HepG2 (cell line): ENCODE results near the gene WNK4. TPM values are rescaled to one million over a fixed set of nuclear protein-coding genes. Genes with fewer than 3 reads are reported as not detected.
A peak's percentile ranks its signal among the peaks of the same experiment; 100 is the strongest.

ENCODE experiments used
- BRD4 ChIP-seq: sonication (generic); formaldehyde crosslinking; IDR thresholded peaks from 2 replicates; pipeline ENCODE4 v1.4.0; 2020; ENCODE audit warnings: missing genetic modification reagents
- EEA1 ChIP-seq: sonication (generic); formaldehyde crosslinking; IDR thresholded peaks from 2 replicates; pipeline ENCODE4 v1.5.1; 2020; ENCODE audit warnings: mild to moderate bottlenecking, missing genetic modification reagents, borderline replicate concordance
- JUND ChIP-seq: sonication (generic); formaldehyde crosslinking; IDR thresholded peaks from 2 replicates; pipeline ENCODE4 v1.8.0; 2022; ENCODE audit warnings: mild to moderate bottlenecking, missing genetic modification reagents
- KLF9 ChIP-seq: IDR thresholded peaks from 2 replicates; pipeline ENCODE4 v1.6.1; 2016; ENCODE audit warnings: low read depth
- LCORL ChIP-seq, 2 experiments: fragments of 450-650 bp in 1 of 2; sonication (generic) in 1 of 2; formaldehyde crosslinking in 1 of 2; IDR thresholded peaks; 2 replicates each; pipeline versions ENCODE4 v1.5.0 to v1.6.1; 2017 to 2020; ENCODE audit warnings: antibody characterized with exemption in 1 of 2, missing genetic modification reagents in 1 of 2
- NONO ChIP-seq, 2 experiments: fragments of 450-650 bp in 1 of 2; sonication (generic) in 1 of 2; formaldehyde crosslinking in 1 of 2; IDR thresholded peaks in 1 of 2; conservative IDR thresholded peaks in 1 of 2; 2 replicates each; pipeline versions ENCODE4 v1.6.1 to v1.8.0; 2017 to 2022; ENCODE audit warnings: mild to moderate bottlenecking in 1 of 2, missing genetic modification reagents in 1 of 2, moderate library complexity in 1 of 2
- RXRA ChIP-seq: sonication (generic); formaldehyde crosslinking; IDR thresholded peaks from 2 replicates; pipeline ENCODE4 v1.5.1; 2020; ENCODE audit warnings: missing genetic modification reagents
- SRY ChIP-seq: sonication (generic); formaldehyde crosslinking; IDR thresholded peaks from 2 replicates; pipeline ENCODE4 v1.8.0; 2022; ENCODE audit warnings: mild to moderate bottlenecking, missing genetic modification reagents
- TCF7 ChIP-seq: sonication (generic); IDR thresholded peaks from 2 replicates; pipeline ENCODE4 v1.6.1; 2016; ENCODE audit warnings: antibody characterized with exemption, low read depth
- TERF1 ChIP-seq: sonication (generic); formaldehyde crosslinking; IDR thresholded peaks from 2 replicates; pipeline ENCODE4 v1.8.0; 2022; ENCODE audit warnings: mild to moderate bottlenecking, missing genetic modification reagents, moderate library complexity
- ZBED4 ChIP-seq: sonication (generic); formaldehyde crosslinking; IDR thresholded peaks from 2 replicates; pipeline ENCODE4 v1.4.0; 2020; ENCODE audit warnings: missing genetic modification reagents, borderline replicate concordance
- ZBTB44 ChIP-seq: sonication (generic); formaldehyde crosslinking; IDR thresholded peaks from 2 replicates; pipeline ENCODE4 v1.4.0; 2020; ENCODE audit warnings: missing genetic modification reagents
- ZBTB8A ChIP-seq: sonication (generic); formaldehyde crosslinking; IDR thresholded peaks from 2 replicates; pipeline ENCODE4 v1.4.0; 2020; ENCODE audit warnings: mild to moderate bottlenecking, low read depth, missing genetic modification reagents, borderline replicate concordance
- ZKSCAN5 ChIP-seq: sonication (generic); formaldehyde crosslinking; IDR thresholded peaks from 2 replicates; pipeline ENCODE4 v1.5.1; 2020; ENCODE audit warnings: mild to moderate bottlenecking, missing genetic modification reagents
- ZNF225 ChIP-seq: sonication (generic); formaldehyde crosslinking; IDR thresholded peaks from 2 replicates; pipeline ENCODE4 v1.4.0; 2020; ENCODE audit warnings: mild to moderate bottlenecking, missing genetic modification reagents
- ZNF296 ChIP-seq: sonication (generic); formaldehyde crosslinking; conservative IDR thresholded peaks from 2 replicates; pipeline ENCODE4 v1.5.0; 2020; ENCODE audit warnings: mild to moderate bottlenecking, missing genetic modification reagents
- ZNF441 ChIP-seq: sonication (generic); formaldehyde crosslinking; IDR thresholded peaks from 2 replicates; pipeline ENCODE4 v1.7.0; 2021; ENCODE audit warnings: missing genetic modification reagents, borderline replicate concordance
- ZNF484 ChIP-seq: sonication (generic); formaldehyde crosslinking; IDR thresholded peaks from 2 replicates; pipeline ENCODE4 v1.5.1; 2020; ENCODE audit warnings: mild to moderate bottlenecking, low read depth, missing genetic modification reagents, borderline replicate concordance
- ZNF713 ChIP-seq: sonication (generic); formaldehyde crosslinking; IDR thresholded peaks from 2 replicates; pipeline ENCODE4 v1.4.0; 2020; ENCODE audit warnings: mild to moderate bottlenecking, missing genetic modification reagents
- ZSCAN21 ChIP-seq: sonication (generic); formaldehyde crosslinking; IDR thresholded peaks from 2 replicates; pipeline ENCODE4 v1.8.0; 2022; ENCODE audit warnings: mild to moderate bottlenecking, missing genetic modification reagents, moderate library complexity, borderline replicate concordance
- polyA plus RNA-seq, 8 experiments: library from polyadenylated mRNA; depleted of rRNA in 3 of 8; stranded (reverse) in 7 of 8; unstranded in 1 of 8; fragments of >200 nt; fragmentation: Illumina TruSeq in 4 of 8; extraction: Trizol in 4 of 8; gene quantifications; 2 replicates each; pipeline versions ENCODE4 v1.2.1 to v1.2.3, GENCODE V29; 2011 to 2016; ENCODE audit warnings: low read depth in 4 of 8, missing spikeins in 1 of 8, mixed read lengths in 1 of 8; ENCODE audit not compliant: insufficient read depth in 1 of 8
- total RNA-seq, 5 experiments: library from RNA; depleted of rRNA; stranded (reverse); fragments of >200 nt; fragmentation: Illumina TruSeq; extraction: Trizol; gene quantifications; 2 replicates each; pipeline ENCODE4 v1.2.3, GENCODE V29; 2016; ENCODE audit warnings: low read depth in 1 of 5
- TF ChIP-seq, protein P1 (sequence below): sonication (generic); formaldehyde crosslinking; IDR thresholded peaks from 2 replicates; pipeline ENCODE4 v1.5.0; 2020; ENCODE audit warnings: mild to moderate bottlenecking, low read depth, missing genetic modification reagents, borderline replicate concordance

Gene WNK4
- total and polyA plus RNA-seq, 2 of the 13 experiments (the other 11 are each of a cell fraction or from before 2014, with no cell fraction given), result 2.7 to 13.7 TPM

DNA sequence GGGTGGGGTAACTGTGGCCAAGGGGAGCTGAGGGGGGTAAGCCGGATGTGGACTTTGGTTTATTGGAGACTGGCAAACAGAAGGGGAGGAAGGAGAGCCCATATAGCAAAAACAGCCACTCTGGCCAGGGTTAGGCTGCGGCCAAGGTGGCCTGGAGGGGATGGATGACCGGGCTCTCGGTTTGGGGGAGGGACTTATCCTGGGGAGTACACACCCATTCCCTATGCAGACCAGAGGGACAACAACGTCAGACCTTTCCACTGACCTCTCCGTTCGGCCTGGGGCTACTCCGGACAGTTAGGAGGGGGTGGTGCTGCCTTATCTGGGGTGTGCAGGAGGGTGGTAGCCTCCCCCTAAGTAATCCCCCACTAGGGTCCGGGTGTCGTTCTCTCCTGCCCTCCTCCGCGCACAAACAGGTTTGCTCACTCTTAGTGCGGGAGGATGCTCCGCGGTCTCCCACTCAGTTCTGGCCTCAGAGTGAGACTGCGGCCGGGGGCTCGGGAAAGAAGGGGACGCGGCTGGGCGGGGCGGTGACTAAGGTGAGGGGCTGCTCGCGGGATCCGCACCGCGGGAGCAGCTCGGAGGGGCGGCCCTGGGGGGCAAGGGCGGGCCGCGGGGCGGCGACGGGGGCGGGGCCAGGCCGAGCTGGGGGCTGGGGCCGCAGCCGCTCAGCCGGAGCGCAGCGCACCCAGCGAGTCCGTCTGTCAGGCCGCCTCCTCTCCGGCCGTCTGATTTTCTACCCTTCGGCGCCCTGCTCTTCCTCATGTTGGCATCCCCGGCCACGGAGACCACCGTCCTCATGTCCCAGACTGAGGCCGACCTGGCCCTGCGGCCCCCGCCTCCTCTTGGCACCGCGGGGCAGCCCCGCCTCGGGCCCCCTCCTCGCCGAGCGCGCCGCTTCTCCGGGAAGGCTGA lies at the start of gene WNK4 (continued):
- TF ChIP-seq JUND (peak; percentile 55; the same call in 1 of the 2 replicates), ZSCAN21 (CRISPR knock-in tag) (peak; percentile 62; the same call in 1 of the 2 replicates), ZNF225 (CRISPR knock-in tag) (no peak), ZNF484 (CRISPR knock-in tag) (no peak; the same call in 1 of the 2 replicates), ZBTB44 (0 out of 2 replicates have a peak, but pooled peaks have one; percentile 21), RXRA (CRISPR knock-in tag) (peak; percentile 93), ZBTB8A (CRISPR knock-in tag) (peak; percentile 29; the same call in 1 of the 2 replicates), KLF9 (no peak), ZNF296 (CRISPR knock-in tag) (0 out of 2 replicates have a peak, but pooled peaks have one; percentile 41), ZNF441 (CRISPR knock-in tag) (peak; percentile 63), LCORL (IDR thresholded peaks at IDR 0.05) (no peak), LCORL (CRISPR knock-in tag; IDR thresholded peaks at IDR 0.05) (peak; percentile 96), ZNF713 (CRISPR knock-in tag) (no peak), TERF1 (no peak; the same call in 1 of the 2 replicates), BRD4 (CRISPR knock-in tag) (no peak), ZBED4 (peak; percentile 65; the same call in 1 of the 2 replicates), TCF7 (no peak), EEA1 (CRISPR knock-in tag) (peak; percentile 7; the same call in 1 of the 2 replicates), SRY (CRISPR knock-in tag) (no peak; the same call in 1 of the 2 replicates), ZKSCAN5 (CRISPR knock-in tag) (no peak), NONO (IDR thresholded peaks at IDR 0.05) (no peak), NONO (CRISPR knock-in tag; conservative IDR thresholded peaks at IDR 0.05) (peak; percentile 56)
- TF ChIP-seq, protein P1, sequence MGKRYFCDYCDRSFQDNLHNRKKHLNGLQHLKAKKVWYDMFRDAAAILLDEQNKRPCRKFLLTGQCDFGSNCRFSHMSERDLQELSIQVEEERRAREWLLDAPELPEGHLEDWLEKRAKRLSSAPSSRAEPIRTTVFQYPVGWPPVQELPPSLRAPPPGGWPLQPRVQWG, result 0 out of 2 replicates have a peak, but pooled peaks have one; percentile 73
